ENCODE results near the gene CEP104. TPM values are rescaled to one million over a fixed set of nuclear protein-coding genes. Genes with fewer than 3 reads are reported as not detected.

Gene CEP104
- total and polyA plus RNA-seq, 9 of the 15 experiments (the other 6 are each of a cell fraction or from before 2014, with no cell fraction given): 11.2 to 63.4 (median 42.6) TPM

GRCh38 chr1:3775490-3776230 lies 81.4 kb downstream of the CEP104 start (continued):
- TF ChIP-seq ESRRA (IDR thresholded peaks at IDR 0.05; ENCODE audit: borderline replicate concordance, low read depth): peak; percentile 89
- TF ChIP-seq ZBTB17 (CRISPR knock-in tag; IDR thresholded peaks at IDR 0.05): peak; percentile 46; the same call in 1 of the 2 replicates
- TF ChIP-seq CBX1 (IDR thresholded peaks at IDR 0.05; ENCODE audit: low read depth): peak; percentile 79
- TF ChIP-seq WHSC1 (IDR thresholded peaks at IDR 0.05; ENCODE audit: low read length): no peak
- TF ChIP-seq RFX5 (IDR thresholded peaks at IDR 0.05; ENCODE audit: low read depth, low read length): no peak
- peak; percentile 46; the same call in 1 of the 2 replicates for TF ChIP-seq ZBTB33 (CRISPR knock-in tag; IDR thresholded peaks at IDR 0.05)
- no peak; the same call in 1 of the 2 replicates for TF ChIP-seq EP300 (IDR thresholded peaks at IDR 0.05; ENCODE audit: low read length)
- TF ChIP-seq GTF3C2 (IDR thresholded peaks at IDR 0.05; ENCODE audit: borderline replicate concordance, extremely low read depth, insufficient read length): no peak
- no peak for TF ChIP-seq MCM5 (IDR thresholded peaks at IDR 0.05; ENCODE audit: low read depth)
- no peak for TF ChIP-seq IRF1 (CRISPR knock-in tag; IDR thresholded peaks at IDR 0.05; ENCODE audit: borderline replicate concordance)
- no peak for TF ChIP-seq RFX7 (CRISPR knock-in tag; IDR thresholded peaks at IDR 0.05)
- no peak for TF ChIP-seq GATA2 (CRISPR knock-in tag; IDR thresholded peaks at IDR 0.05)
- no peak for TF ChIP-seq ZNF174 (CRISPR knock-in tag; IDR thresholded peaks at IDR 0.05)
- TF ChIP-seq IFI16 (CRISPR knock-in tag; IDR thresholded peaks at IDR 0.05): no peak
- TF ChIP-seq TCF15 (CRISPR knock-in tag; IDR thresholded peaks at IDR 0.05): no peak
- TF ChIP-seq ZNF639 (CRISPR knock-in tag; conservative IDR thresholded peaks at IDR 0.05 in 1 of 2, IDR thresholded peaks at IDR 0.05 in 1 of 2): peak in 1 of 2 experiments; percentile 68; a peak in 1 of 4 replicates
- 0 out of 2 replicates have a peak, but pooled peaks have one; percentile 43 for TF ChIP-seq THRAP3 (IDR thresholded peaks at IDR 0.05; ENCODE audit: borderline replicate concordance)
- TF ChIP-seq COPS2 (conservative IDR thresholded peaks at IDR 0.05): no peak
- TF ChIP-seq ETV6 (IDR thresholded peaks at IDR 0.05; ENCODE audit: borderline replicate concordance in 1 of 2, low read depth in 2 of 2, low read length in 1 of 2): no peak
- peak; percentile 21; the same call in 1 of the 2 replicates for TF ChIP-seq ETV6 (CRISPR knock-in tag; IDR thresholded peaks at IDR 0.05; ENCODE audit: borderline replicate concordance)
